UCSD-AML1 (cell line): ENCODE measurements around the gene PNKP.
A peak's percentile ranks its signal among the peaks of the same experiment; 100 is the strongest.

Experiments used
- DNase-seq: peaks from one replicate; lab custom pipeline; 2025; ENCODE audit not compliant: unreplicated experiment; lab: John Stamatoyannopoulos, UW

Gene PNKP

DNA sequence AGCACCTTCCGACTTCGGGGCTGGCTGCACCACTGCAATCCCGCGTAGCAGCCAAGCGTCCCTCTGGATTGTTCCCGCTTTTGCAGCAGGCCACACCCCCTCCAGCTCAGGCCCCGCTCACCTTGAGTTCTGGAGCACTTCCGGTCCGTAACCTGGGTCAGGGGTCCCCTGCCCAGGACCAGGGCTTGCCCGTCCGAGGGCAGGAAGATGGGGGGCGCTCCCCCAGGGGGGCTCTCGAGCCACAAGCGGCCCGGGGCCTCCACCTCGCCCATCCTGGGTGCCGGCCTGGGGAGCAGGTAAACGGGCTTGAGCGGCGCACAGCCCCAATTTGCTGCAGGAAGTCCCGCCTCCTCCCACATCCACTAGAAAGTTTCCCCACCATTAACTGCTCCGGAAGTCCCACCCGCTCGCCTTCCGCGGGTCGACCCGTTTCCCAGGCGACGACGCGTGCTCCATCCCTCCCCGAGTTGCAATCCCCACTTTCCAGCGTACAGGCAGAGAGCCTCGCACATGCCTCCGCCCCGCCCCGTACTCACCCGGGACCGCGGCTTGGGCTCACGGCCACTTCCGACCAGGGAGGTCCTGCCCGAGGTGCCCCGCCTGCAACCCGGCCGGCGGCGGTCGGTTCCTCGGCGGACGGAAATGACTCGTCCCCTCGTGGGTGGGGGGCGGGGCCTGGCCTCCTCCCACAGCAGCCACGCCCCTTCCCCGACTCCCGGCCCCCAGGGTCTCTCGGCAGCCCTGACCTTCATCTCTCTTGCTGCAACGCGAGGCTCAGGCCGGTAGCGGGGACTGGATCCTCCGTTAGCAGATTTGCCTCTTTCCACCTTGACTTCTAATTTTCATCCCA lies at the start of gene PNKP:
PNKP (minus strand) TSS at position 644 of the 850 bp plus-strand sequence; CDS start at position 272, 372 bp downstream.
- DNase-seq, result peak; percentile 93

DNA sequence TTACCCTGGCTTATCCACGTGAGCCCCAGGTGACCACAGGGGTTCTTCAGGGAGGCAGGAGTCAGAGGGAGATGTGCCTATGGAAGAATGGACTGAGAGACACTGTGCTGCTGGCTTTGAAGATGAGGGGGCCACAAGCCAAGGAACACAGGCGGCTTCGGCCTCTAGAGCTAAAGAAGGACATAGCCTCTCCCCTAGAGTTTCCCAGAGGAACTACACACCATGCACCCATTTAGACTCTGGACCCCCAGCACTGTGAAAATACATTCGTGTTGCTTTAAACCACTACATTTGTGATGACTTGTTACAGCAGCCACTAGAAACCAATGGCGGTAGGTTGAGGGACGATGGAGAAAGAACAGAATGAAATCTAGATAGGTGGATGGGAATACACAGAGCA lies 47.9 kb upstream of the PNKP start:
- DNase-seq, result no peak

DNA sequence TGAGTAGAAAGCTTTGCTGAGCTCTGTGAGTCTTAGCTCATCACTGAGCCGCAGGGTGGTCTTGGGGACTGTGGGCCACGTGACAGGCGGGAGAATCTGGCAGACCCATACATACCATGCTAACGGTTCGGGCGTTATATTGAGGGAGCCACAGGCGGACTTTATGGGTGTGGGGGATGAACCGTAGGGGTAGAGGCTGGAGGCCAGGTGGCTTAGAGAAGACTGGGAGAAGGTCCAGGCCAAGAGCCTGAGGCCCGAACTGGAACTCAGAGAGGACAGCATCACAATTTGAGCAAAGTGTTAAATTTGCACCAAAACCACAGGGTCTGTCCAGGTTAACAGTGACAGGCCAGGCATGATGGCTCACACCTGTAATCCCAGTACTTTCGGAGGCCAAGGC lies 46.3 kb upstream of the PNKP start:
- DNase-seq, result no peak

DNA sequence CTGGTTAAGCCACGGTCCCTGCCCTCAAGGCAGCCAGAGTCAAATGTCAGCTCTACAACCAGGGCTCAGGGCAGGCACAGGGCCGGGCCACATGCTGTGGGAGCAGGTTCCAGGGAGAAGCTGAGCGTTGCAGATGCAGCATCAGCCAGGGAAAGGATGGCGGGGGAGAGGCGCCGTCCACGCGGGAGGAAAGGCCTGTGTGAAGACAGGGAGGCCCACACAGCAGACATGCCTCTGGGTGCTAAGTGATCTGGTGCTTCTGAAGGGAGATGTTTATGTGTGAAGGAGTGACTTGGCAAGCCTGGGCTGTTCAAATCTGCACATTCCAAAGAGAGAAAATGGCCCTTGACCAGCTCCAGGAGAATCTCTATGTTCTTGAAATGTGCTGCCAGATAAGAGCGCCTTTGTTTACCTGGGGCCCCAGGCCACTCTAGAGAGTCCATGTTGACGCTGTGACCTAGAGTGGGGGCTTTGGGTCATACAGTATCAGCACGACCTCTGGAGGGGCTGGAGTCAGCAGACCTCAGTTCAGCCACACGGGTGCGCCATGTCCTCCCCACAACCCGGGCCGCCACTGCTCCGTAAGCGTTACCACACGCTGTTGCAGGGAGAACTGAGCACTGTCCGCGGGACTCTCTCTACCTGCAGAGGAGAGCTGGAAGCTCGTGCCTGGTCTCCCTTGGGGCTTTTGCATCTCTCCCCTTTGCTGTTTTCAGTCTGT lies 45.7 kb upstream of the PNKP start:
- no peak for DNase-seq

DNA sequence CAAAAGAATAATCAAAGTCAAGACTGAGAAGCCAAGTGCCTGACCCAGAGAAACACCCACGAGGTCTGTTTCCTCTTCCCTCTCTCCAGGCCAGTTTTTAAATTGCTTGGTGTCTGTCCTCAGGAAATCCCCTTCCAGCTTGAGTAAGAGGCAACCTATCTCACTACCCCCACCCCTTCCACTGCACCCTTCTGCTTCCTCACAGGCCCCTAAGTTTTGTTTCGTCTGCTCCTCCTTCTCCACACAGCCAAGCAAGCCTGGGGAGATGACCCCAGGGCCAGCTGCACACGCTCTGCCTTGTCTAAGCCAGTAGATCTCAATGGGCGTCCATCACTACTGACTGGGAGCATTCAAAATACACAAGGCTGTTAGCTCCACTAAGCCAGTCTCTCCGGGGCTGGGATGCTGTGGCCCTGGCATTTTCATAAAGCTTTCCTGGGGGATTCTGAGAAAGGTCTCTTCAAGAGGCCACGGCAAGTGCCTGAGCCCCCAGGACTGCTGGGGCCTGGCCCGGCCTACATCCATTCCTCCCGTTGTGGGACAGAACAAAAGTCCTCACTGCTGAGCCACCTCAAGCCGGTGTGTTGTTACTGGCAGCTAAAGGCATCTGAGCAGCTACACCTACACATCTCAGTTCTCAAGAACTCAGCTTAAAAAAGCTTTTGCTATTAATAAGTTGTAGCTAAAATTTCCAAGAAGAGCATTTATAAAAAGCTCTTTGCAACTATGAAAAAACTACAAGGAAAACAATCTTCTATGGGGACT lies 44.2 kb upstream of the PNKP start:
- DNase-seq, result peak; percentile 41

DNA sequence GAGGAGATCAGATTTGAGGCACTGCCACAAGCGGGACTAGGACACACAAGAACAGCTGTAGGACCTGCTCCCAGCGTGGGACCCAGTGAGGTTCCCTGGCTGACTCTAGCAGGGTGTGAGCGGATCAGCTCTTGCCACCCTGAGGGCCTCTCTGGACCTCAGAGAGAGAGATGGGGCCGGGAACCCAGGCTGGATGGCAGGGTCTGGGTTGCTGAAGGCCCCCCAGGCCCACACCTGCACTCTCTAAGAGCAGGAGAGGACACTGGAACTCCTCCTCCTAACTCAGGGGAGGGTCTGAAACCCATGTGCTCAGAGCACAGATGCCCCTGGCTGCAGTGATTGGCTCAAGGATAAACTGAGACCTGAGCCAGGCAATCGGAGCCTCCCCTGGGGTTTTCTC lies 42.8 kb upstream of the PNKP start:
- DNase-seq, result no peak

DNA sequence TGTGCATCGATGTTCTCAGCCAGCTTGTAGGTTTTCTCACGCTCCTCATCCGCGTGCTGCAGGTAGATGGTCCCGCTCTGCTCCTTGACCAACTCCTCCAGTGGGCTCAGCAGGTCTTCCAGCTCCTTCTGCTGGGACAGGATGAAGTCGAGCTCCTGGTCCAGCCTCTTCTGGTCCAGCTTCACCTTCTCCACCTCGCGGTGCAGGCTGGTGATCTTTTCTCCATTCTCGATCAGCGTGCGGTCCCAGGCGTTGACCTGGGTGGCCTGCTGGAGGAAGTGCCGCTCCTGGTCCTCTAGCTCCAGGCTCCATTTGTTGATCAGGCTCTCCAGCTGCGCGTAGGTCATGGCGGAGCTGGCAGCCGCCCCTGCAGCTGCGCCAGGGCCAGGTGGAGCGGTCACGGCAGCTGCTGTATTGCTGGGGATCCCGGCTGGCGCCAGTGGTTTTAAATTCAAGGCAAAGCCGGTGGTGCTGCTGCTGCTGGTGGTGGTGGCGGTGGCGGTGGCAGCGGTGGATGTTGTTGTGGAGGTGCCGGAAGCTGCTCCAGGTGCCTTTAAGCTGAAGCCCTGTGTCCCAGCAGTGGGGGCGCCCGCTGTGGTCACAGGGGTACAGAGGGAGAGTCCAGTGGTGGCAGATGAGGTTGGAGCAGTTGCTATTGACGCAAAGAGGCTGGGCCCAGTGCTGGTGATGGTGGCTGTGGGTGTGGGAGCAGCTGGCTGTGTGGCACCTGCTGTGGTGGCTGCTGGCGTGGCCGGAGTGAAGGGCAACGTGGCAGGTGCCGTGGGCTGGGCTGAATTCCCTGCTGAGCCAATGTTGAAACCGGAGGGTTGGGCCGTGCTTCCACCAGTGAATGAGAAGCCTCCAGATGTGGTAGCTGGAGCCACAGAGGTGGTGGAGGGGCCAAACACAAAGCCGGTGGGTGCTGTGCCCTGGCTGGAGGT lies 41.4 kb upstream of the PNKP start:
- DNase-seq, result no peak

DNA sequence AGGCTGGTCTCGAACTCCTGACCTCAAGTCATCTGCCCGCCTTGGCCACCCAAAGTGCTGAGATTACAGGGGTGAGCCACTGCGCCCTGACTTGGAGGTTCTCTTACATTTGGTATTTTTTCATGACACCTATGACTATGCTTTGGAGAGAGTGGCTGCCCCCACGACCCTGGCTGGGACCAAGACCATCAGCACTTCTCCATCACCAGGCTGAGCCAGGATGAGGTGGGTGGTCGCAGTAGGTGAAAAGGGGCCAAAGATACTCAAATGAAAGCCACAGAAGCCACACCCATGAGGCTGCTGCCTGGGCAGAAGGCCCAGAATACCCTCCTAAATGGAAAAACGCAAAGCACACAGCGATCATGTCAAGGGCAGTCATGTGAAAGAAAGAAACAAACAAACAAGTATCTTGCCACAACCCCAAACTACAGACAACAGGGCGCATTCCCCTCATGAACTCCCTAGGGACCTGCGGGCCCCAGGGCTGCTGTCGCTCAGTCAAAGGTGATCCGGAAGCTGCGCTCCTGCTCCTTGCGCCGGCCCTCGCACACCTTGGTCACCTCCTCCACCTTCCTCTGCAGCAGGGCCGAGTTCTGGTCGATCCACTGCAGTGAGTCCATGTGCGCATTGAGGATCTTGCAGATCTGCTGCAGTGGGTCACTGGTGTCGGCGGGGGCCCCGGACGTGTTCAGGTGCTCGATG lies 40.5 kb upstream of the PNKP start:
- no peak for DNase-seq

DNA sequence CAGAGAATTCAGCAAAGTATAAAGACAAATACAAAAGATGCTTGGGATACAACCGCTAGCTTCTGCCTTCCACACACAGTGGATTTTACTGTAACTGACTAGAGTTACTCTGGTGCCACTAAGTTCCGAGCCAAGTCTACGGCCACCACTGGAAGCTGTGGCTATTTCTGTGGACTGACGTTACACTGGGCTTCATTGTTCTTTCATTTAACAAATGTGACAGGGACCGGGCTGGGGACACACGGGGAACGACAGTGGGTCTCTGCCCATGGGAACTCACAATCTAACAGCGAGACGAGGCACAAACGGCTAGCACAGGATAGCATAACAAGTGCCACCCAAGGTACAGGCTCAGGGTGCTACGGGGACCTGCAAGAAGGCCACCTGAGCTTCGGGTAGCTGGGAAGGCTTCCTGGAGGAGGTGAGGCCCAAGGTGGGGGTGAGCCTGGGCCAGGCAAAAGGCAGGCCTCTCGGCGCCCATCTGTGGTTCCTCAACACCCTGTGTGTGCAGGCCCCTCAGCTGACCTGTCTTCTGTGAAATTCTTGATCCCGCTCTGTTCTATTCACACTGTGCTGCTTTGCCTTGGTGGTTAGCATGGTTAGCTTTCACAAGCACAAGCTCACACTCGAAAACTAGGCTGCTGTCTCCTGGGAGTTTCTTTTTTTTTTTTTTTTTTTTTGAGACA lies 39.6 kb upstream of the PNKP start:
- DNase-seq, result no peak

DNA sequence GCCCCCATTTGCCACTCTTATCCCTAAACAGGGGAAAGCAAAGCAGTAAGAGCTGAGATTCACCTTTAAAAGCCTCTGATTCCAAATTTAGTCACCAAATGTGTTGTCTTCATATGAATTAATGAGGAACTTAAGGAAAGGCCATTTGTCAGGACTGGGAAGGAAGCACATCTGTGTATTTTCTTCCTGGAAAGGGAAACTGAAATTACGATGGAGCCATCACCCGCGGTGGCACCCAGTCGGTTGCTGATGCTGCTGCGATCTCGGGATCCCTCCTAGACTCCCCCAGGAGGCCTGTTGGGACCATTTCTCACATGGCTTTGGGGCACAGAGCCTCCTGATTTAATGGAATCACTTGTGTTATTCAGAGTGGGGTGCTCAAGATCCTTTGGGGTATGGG lies 36.8 kb upstream of the PNKP start:
- no peak for DNase-seq

DNA sequence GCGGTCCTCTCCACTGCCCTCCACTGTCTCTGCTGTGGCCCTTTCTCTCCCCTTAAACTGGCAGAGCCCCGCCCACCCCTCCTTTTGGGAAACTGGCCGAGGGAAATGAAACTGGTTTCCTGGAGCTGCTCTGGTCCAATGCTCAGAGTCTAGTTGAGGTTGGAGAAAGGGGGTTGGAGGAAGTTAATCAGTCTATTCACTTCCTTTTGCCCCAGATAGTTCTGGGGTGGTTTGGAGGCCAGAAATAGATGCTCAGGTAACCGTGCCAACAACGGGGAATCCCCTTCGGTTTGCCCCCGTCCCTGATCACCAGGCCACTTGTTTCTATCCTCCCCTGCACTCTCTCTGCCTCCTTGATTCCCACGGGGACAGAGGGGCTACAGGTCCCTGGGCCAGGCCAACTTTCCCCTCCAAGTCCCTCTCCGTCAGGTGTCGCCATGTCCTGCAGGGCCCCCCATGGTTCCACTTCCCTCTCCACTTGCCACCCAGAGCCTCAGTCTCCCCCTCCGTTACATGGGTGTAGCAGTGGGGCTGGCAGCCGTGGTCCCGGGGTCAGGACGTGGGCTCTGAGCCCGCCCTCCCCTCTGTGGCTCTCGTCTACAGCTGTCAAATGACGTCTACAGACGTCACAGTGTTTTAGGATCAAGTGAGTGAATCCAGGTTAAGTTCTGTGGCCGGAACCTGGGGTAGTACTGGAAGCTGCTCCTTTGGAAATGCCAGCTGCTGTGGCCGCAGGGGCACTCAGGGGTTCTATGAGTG lies 29.7 kb upstream of the PNKP start, which contains the start of gene IL4I1:
IL4I1 (minus strand) TSS at position 25 of the 759 bp plus-strand sequence. CDS start 727 bp downstream, outside the sequence.
- peak; percentile 70 for DNase-seq

DNA sequence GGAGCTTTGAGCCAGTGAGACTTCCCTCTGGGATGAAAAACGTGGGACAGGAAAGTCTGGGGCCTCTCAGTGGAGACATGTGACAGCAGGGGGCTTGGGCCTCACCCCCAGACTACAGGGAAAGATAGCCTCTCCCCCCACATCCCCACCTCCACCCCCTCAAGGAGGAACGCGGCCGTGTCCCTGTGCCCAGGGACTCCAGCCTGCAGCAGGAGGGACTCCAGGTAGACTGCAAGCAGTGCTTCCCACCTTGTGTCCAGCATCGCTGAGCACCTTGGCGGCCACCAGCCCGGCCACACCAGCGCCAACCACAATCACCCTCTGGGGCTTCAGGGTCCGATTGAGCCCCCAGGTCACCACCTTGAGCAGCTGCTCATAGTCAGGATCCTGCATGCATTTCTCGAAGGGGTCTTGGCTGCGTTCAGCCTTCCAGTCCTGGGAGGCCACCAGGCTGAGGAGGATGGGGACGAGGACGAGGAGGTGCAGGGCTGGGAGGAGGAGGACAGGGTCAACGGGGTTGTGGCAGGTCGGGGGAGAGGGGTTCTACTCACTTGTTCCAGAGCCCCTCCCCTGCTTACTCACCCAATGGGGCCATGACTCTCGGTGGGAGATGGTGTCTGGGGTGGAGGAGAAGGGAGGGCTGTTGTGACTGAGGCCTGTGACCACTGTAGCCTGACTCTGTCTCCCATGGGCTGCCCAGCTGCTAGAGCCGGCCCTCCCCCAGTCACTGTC lies 28.4 kb upstream of the PNKP start:
- no peak for DNase-seq

DNA sequence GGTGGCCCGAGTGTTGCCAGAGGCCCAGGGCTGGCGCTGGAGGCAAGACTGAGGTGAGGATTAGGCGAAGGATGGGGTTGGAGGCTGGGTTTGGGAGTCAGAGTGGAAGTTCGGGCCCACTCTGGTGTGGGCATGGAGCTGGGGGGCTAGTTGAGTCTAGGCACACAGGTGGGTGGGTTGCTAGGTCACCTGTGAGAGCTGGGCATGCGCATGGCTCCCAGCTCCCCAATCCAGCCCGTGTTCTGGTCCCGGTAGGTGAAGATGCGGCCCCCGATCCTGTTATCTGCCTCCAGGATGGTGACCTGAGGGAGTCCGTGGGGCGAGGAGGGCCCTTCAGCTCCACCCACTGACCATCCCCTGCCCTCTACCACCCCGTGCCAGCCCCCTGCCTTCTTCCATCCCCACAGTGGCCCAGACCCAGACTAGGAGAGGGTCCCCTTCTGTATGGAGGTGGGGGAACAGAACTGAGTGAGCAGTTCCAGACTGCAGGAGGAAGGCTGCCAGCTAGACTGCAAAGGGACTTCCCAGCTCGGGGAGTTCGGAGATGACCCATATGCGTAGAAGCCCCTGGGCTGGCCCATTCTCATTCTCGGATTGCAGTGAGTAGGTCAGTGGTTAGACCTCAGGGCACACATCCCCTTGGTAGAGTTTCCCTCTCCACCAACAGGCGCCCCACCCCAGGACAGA lies 27.6 kb upstream of the PNKP start:
- DNase-seq, result no peak

DNA sequence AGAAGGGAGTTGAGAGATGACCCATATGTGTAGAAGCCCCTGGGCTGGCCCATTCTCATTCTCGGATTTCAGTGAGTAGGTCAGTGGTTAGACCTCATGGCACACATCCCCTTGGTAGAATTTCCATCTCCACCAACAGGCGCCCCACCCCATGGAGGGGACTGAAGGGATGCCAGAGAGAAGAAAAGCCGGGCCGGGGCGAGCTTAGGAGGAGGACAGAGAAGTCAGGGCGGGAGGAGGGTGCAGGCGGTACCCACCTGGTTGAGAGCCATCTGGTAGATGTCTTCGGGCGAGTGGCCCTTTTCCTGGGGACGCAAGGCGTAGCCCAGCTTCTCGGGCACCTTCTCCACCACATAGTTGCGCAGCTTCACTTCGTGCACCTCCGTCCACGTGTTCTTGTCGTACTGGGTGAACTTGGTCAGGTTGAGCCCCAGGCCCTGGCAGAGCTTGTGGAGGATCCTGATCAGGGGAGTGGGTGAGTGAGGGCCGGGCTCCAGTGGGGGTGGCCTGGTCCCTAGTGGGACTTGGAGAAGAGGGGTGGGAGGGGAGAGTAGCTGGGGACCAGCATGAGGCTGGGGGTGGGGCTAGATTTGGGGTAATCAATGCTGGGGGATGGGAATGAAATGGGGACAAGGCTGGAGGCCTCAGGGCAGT lies 26.8 kb upstream of the PNKP start:
- DNase-seq, result no peak

DNA sequence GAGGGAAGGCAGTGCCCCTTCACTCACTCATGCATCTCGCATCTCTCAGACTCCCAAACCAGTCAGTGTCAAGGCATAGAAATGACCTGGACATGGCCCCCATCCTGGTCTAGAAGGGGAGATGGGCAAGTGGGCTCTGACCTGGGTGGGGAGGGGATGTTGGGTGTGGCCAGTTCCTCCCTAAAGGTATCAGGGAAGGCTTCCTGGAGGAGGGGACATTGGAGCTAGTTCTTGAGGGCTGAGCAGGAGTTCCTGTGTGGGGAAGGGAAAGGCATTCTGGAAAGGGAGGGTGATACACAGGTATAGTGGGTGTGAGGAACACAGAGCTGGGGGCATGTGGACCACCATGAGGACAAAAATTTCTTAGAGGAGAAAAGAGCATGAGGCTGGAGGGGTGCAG lies 25.3 kb upstream of the PNKP start:
- DNase-seq, result no peak

DNA sequence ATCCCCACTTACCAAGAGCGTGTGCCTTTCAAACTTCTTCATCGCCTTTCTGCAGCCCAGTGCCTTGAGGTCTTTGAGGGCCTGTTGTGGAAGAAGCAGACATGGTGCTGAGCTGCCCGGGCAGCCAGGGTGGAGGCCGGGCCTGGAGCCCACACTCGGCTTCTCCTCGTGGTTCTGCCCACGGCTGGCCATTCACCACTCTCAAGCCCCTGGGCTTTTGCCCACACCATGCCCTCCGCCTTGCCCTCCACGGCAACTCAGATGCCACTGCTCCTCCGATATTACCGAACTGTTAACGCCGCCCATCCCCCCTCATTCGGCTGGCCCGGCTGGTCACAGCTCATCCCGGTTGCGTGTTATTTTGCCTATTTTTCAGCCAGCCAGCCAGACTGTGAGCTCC lies 24.0 kb upstream of the PNKP start:
- DNase-seq, result no peak
